Mesenchymal stem cell (in vitro differentiated cells and primary cell): ENCODE results near the gene COL23A1.

Source experiments
- DNase-seq: peaks from one replicate; pipeline ENCODE4 v3.0.0-alpha.2; 2013
- H2AFZ ChIP-seq: one replicate; pipeline ENCODE4 v1.6.1; 2013; ENCODE audit warnings: low read depth, mild to moderate bottlenecking, control low read depth, inconsistent platforms, low read length, moderate library complexity
- H2AK5ac ChIP-seq: 2 replicates; pipeline ENCODE4 v1.6.1; 2013; ENCODE audit warnings: low read length, moderate library complexity, mild to moderate bottlenecking, inconsistent platforms; ENCODE audit not compliant: severe bottlenecking
- H2BK120ac ChIP-seq: one replicate; pipeline ENCODE4 v1.6.1; 2013; ENCODE audit warnings: low read depth, mild to moderate bottlenecking, inconsistent platforms, low read length, moderate library complexity
- H2BK12ac ChIP-seq, 2 experiments: one replicate each; pipeline ENCODE4 v1.6.1; 2013; ENCODE audit warnings: inconsistent platforms in 2 of 2, low read length in 2 of 2, mild to moderate bottlenecking in 2 of 2, moderate library complexity in 2 of 2, control low read depth in 1 of 2
- H2BK15ac ChIP-seq: one replicate; pipeline ENCODE4 v1.6.1; 2013; ENCODE audit warnings: mild to moderate bottlenecking, low read depth, inconsistent platforms; ENCODE audit not compliant: poor library complexity, severe bottlenecking
- H2BK5ac ChIP-seq: 2 replicates; pipeline ENCODE4 v1.6.1; 2013; ENCODE audit warnings: low read depth, mild to moderate bottlenecking, low read length, control low read depth, inconsistent platforms; ENCODE audit not compliant: poor library complexity, severe bottlenecking
- H3K14ac ChIP-seq, 2 experiments: one replicate each; pipeline ENCODE4 v1.6.1; 2013; ENCODE audit warnings: inconsistent platforms in 2 of 2, low read length in 2 of 2, control low read depth in 1 of 2, mild to moderate bottlenecking in 1 of 2, moderate library complexity in 1 of 2
- H3K18ac ChIP-seq, 2 experiments: one replicate each; pipeline ENCODE4 v1.6.1; 2013; ENCODE audit warnings: inconsistent platforms in 2 of 2, low read length in 2 of 2, control low read depth in 1 of 2, low read depth in 1 of 2, mild to moderate bottlenecking in 1 of 2
- H3K23ac ChIP-seq, 2 experiments: one replicate each; pipeline ENCODE4 v1.6.1; 2013; ENCODE audit warnings: inconsistent platforms in 2 of 2, low read length in 2 of 2, mild to moderate bottlenecking in 2 of 2, moderate library complexity in 2 of 2, control low read depth in 1 of 2
- H3K27ac ChIP-seq: 2 replicates; pipeline ENCODE4 v1.5.1; 2013; ENCODE audit warnings: mild to moderate bottlenecking, moderate library complexity, low read length, control low read depth, inconsistent platforms; ENCODE audit not compliant: poor library complexity, severe bottlenecking
- H3K27me3 ChIP-seq, 2 experiments: 2 replicates each; pipeline versions ENCODE4 v1.6.1 to v1.7.0; 2013; ENCODE audit warnings: low read length in 2 of 2, mild to moderate bottlenecking in 2 of 2, moderate library complexity in 2 of 2, control low read depth in 1 of 2, inconsistent platforms in 1 of 2; ENCODE audit not compliant: control insufficient read depth in 1 of 2, insufficient read depth in 1 of 2
- H3K36me3 ChIP-seq, 2 experiments: 2 replicates each; pipeline versions ENCODE4 v1.6.1 to v1.7.0; 2013; ENCODE audit warnings: low read length in 2 of 2, control low read depth in 1 of 2, inconsistent platforms in 1 of 2, low read depth in 1 of 2, mild to moderate bottlenecking in 1 of 2; ENCODE audit not compliant: insufficient read depth in 2 of 2, control insufficient read depth in 1 of 2
- H3K4ac ChIP-seq, 2 experiments: one replicate each; pipeline ENCODE4 v1.6.1; 2013; ENCODE audit warnings: inconsistent platforms in 2 of 2, low read length in 2 of 2, mild to moderate bottlenecking in 2 of 2, moderate library complexity in 2 of 2, control low read depth in 1 of 2, low read depth in 1 of 2
- H3K4me1 ChIP-seq: 2 replicates; pipeline ENCODE4 v1.6.1; 2013; ENCODE audit warnings: low read depth, low read length, control low read depth; ENCODE audit not compliant: control insufficient read depth, insufficient read depth
- H3K4me2 ChIP-seq: 2 replicates; pipeline ENCODE4 v1.6.1; 2013; ENCODE audit warnings: low read length, mild to moderate bottlenecking, inconsistent platforms; ENCODE audit not compliant: poor library complexity, severe bottlenecking
- H3K4me3 ChIP-seq, 2 experiments: 2 replicates each; pipeline versions ENCODE4 v1.5.1 to v1.7.0; 2013; ENCODE audit warnings: low read length in 2 of 2, mild to moderate bottlenecking in 2 of 2, control low read depth in 1 of 2, low read depth in 1 of 2; ENCODE audit not compliant: insufficient read depth in 1 of 2
- H3K79me1 ChIP-seq: replicated peaks from 2 replicates; pipeline ENCODE4 v1.6.1; 2013; ENCODE audit warnings: mild to moderate bottlenecking, control low read depth, low read length, inconsistent platforms; ENCODE audit not compliant: poor library complexity, severe bottlenecking
- H3K9ac ChIP-seq: 2 replicates; pipeline ENCODE4 v1.7.0; 2013; ENCODE audit warnings: mild to moderate bottlenecking, low read length, moderate library complexity
- H3K9me3 ChIP-seq: 2 replicates; pipeline ENCODE4 v1.7.0; 2013; ENCODE audit warnings: mild to moderate bottlenecking, low read length; ENCODE audit not compliant: control insufficient read depth
- H4K8ac ChIP-seq: one replicate; pipeline ENCODE4 v1.6.1; 2013; ENCODE audit warnings: inconsistent platforms, mild to moderate bottlenecking, low read length, moderate library complexity
- H4K91ac ChIP-seq: one replicate; pipeline ENCODE4 v1.6.1; 2013; ENCODE audit warnings: mild to moderate bottlenecking, low read length, inconsistent platforms
- WGBS: methylation state at CpG from one replicate; pipeline ENCODE4 v1.1.7; 2013; ENCODE audit warnings: mixed read lengths; 5-methylcytosine and 5-hydroxymethylcytosine counted together

COL23A1 gene

GRCh38 chr5:178380541-178381074, 209.6 kb downstream of the COL23A1 start:
- Histone ChIP-seq H2BK12ac (no peak overlapping the region), H2BK5ac (no peak overlapping the region)
- 81% methylated on average over 16 of the region's 16 CpGs for WGBS

GRCh38 chr5:178380086-178380485, 210.1 kb downstream of the COL23A1 start:
- Histone ChIP-seq H3K4ac (no peak overlapping the region), H3K9ac (no peak overlapping the region), H3K27me3 (peaks cover 0 to 34% of the 10 kb centered on the region in 2 experiments), H2BK5ac (no peak overlapping the region), H2BK12ac (no peak overlapping the region), H3K18ac (no peak overlapping the region), H3K27ac (no peak overlapping the region), H2BK120ac (no peak overlapping the region), H3K4me2 (no peak overlapping the region), H3K4me1 (no peaks in the 10 kb centered on the region), H2BK15ac (no peak overlapping the region), H3K23ac (no peak overlapping the region), H3K79me1 (no peaks in the 10 kb centered on the region), H2AK5ac (no peak overlapping the region), H4K91ac (no peak overlapping the region), H3K9me3 (no peaks in the 10 kb centered on the region), H4K8ac (no peak overlapping the region), H3K14ac (no peak overlapping the region), H3K36me3 (no peaks in the 10 kb centered on the region), H3K4me3 (no peak overlapping the region), H2AFZ (no peak overlapping the region)
- no peak for DNase-seq
- 81% methylated on average over 2 of the region's 2 CpGs for WGBS

More at GRCh38 chr5:178380541-178381074, 209.6 kb downstream of the COL23A1 start:
- no peak overlapping the region for H3K4me2 ChIP-seq
- H3K4me1 ChIP-seq: no peaks in the 10 kb centered on the region
- no peak overlapping the region for H3K4me3 ChIP-seq
- no peak overlapping the region for H3K9ac ChIP-seq
- no peak overlapping the region for H3K14ac ChIP-seq
- no peak overlapping the region for H4K8ac ChIP-seq
- H3K23ac ChIP-seq: no peak overlapping the region
- no peaks in the 10 kb centered on the region for H3K79me1 ChIP-seq
- H3K27me3 ChIP-seq: peaks cover 0 to 39% of the 10 kb centered on the region in 2 experiments
- H3K18ac ChIP-seq: no peak overlapping the region
- no peak overlapping the region for H4K91ac ChIP-seq
- no peak for DNase-seq
- H3K36me3 ChIP-seq: no peaks in the 10 kb centered on the region
- no peak overlapping the region for H3K4ac ChIP-seq
- no peak overlapping the region for H2BK15ac ChIP-seq
- H3K27ac ChIP-seq: no peak overlapping the region
- no peak overlapping the region for H2AFZ ChIP-seq
- no peaks in the 10 kb centered on the region for H3K9me3 ChIP-seq
- H2AK5ac ChIP-seq: no peak overlapping the region
- H2BK120ac ChIP-seq: no peak overlapping the region

- Histone ChIP-seq H3K36me3 (no peaks in the 10 kb centered on the region), H3K18ac (no peak overlapping the region), H3K4ac (no peak overlapping the region), H4K91ac (no peak overlapping the region), H4K8ac (no peak overlapping the region), H2AK5ac (no peak overlapping the region), H3K79me1 (no peaks in the 10 kb centered on the region), H3K27me3 (peaks cover 0 to 28% of the 10 kb centered on the region in 2 experiments), H3K14ac (no peak overlapping the region), H2BK120ac (no peak overlapping the region), H3K4me1 (no peaks in the 10 kb centered on the region), H2BK12ac (no peak overlapping the region), H3K4me2 (no peak overlapping the region), H3K4me3 (no peak overlapping the region), H3K9ac (no peak overlapping the region), H2BK15ac (no peak overlapping the region), H3K27ac (no peak overlapping the region), H3K9me3 (no peaks in the 10 kb centered on the region), H2AFZ (no peak overlapping the region), H2BK5ac (no peak overlapping the region), H3K23ac (no peak overlapping the region)
- DNase-seq: peak; percentile 24
- 81% methylated on average over 11 of the region's 14 CpGs for WGBS
These were observed 211.4 kb downstream of the COL23A1 start for GRCh38 chr5:178378527-178379484.

GRCh38 chr5:178377583-178378270, 212.5 kb downstream of the COL23A1 start:
- 89% methylated on average over 21 of the region's 21 CpGs for WGBS
- Histone ChIP-seq H2AK5ac (no peak overlapping the region), H3K27ac (no peak overlapping the region), H3K4me1 (no peaks in the 10 kb centered on the region), H3K18ac (no peak overlapping the region), H3K9me3 (no peaks in the 10 kb centered on the region), H4K8ac (no peak overlapping the region), H3K36me3 (no peaks in the 10 kb centered on the region), H3K23ac (no peak overlapping the region), H2BK12ac (no peak overlapping the region), H3K4me3 (no peak overlapping the region), H2BK120ac (no peak overlapping the region), H2BK15ac (no peak overlapping the region), H3K27me3 (peaks cover 0 to 21% of the 10 kb centered on the region in 2 experiments), H4K91ac (no peak overlapping the region), H2BK5ac (no peak overlapping the region), H3K79me1 (no peaks in the 10 kb centered on the region), H3K14ac (peak overlapping the region in 1 of 2 experiments; percentile 37), H2AFZ (no peak overlapping the region), H3K9ac (no peak overlapping the region), H3K4ac (no peak overlapping the region), H3K4me2 (no peak overlapping the region)
- no peak for DNase-seq
